ENCODE data around the gene CCDC50. TPM values are rescaled to one million over a fixed set of nuclear protein-coding genes. Genes with fewer than 3 reads are reported as not detected.

The CCDC50 gene
- total and polyA plus RNA-seq, 7 donors: 15.4 to 41.5 (median 27.6) TPM

DNA sequence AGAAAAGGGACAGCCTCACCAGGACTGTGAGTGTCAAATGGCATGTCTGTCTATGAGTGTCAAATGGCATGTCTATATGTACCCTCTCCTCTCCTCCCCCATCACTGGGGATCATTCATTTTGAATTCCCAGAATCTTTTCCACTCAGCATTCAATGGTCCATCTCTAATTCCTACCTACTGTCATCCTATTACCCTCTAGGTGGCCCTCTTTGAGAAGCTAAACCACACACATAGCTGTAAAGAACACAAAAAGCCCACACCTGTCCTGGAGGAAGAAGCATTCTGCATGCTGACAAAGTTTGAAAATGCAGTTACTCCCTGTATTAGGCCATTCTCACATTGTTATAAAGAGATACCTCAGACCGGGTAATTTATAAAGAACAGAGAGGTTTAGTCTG lies 85.5 kb downstream of the CCDC50 start:
- intact Hi-C loops (cut with DNase I): no loop called here
- 94 to 100% (median 96%) methylated on average over 1 of the region's 1 CpG for WGBS, 3 donors

DNA sequence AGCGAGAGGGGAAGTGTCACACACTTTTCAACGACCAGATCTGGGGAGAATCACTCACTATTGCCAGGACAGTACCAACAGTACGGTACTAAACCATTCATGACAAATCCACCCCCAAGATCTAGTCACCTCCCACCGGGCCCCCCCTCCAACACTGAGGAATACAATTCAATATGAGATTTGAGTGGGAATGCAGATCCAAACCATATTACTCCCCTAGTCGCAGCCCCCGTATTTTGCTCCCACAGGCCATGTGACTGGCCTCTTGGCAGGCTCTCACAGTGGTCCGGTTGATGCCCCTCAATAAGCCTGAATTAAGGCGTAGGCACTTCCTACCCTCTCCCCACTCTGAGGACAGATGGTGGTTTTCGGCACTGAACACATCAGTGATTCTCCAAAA lies 86.4 kb downstream of the CCDC50 start:
- 84 to 89% (median 87%) methylated on average over 9 of the region's 9 CpGs for WGBS, 3 donors

More for the DNA sequence above, 85.5 kb downstream of the CCDC50 start:
- Histone ChIP-seq H3K9me3 (peaks cover 7% of the 10 kb centered on the region), H3K4me1 (no peaks in the 10 kb centered on the region), H3K4me3 (no peak overlapping the region), H3K27ac (no peak overlapping the region), H3K36me3 (ENCODE audit: insufficient read depth in 1 of 2, low read depth in 1 of 2) (no peaks in the 10 kb centered on the region), H3K27me3 (ENCODE audit: insufficient read depth in 3 of 3, low read length in 2 of 3) (peaks cover 0 to under 1% (median 0%) of the 10 kb centered on the region in 3 donors)
- no peak for ATAC-seq
- DNase-seq: no peak
- TF ChIP-seq, protein P1, sequence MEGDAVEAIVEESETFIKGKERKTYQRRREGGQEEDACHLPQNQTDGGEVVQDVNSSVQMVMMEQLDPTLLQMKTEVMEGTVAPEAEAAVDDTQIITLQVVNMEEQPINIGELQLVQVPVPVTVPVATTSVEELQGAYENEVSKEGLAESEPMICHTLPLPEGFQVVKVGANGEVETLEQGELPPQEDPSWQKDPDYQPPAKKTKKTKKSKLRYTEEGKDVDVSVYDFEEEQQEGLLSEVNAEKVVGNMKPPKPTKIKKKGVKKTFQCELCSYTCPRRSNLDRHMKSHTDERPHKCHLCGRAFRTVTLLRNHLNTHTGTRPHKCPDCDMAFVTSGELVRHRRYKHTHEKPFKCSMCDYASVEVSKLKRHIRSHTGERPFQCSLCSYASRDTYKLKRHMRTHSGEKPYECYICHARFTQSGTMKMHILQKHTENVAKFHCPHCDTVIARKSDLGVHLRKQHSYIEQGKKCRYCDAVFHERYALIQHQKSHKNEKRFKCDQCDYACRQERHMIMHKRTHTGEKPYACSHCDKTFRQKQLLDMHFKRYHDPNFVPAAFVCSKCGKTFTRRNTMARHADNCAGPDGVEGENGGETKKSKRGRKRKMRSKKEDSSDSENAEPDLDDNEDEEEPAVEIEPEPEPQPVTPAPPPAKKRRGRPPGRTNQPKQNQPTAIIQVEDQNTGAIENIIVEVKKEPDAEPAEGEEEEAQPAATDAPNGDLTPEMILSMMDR (IDR thresholded peaks at IDR 0.05): no peak

GRCh38 chr3:191417457-191417729 lies 88.2 kb downstream of the CCDC50 start:
- TF ChIP-seq, protein P1 (IDR thresholded peaks at IDR 0.05): no peak
- Histone ChIP-seq H3K36me3 (ENCODE audit: insufficient read depth in 1 of 2, low read depth in 1 of 2) (no peaks in the 10 kb centered on the region), H3K4me3 (no peak overlapping the region), H3K9me3 (no peaks in the 10 kb centered on the region), H3K4me1 (no peaks in the 10 kb centered on the region), H3K27ac (no peak overlapping the region), H3K27me3 (ENCODE audit: insufficient read depth in 3 of 3, low read length in 2 of 3) (peaks cover 0 to 2% (median 0%) of the 10 kb centered on the region in 3 donors)
- DNase-seq (no peak), ATAC-seq (no peak)
- intact Hi-C loops (cut with DNase I): no loop called here
- 78 to 85% (median 84%) methylated on average over 6 of the region's 6 CpGs for WGBS, 3 donors

More for the DNA sequence above, 86.4 kb downstream of the CCDC50 start:
- DNase-seq (no peak), ATAC-seq (no peak)
- Histone ChIP-seq H3K36me3 (ENCODE audit: insufficient read depth in 1 of 2, low read depth in 1 of 2) (no peaks in the 10 kb centered on the region), H3K27me3 (ENCODE audit: insufficient read depth in 3 of 3, low read length in 2 of 3) (peaks cover 0 to 2% (median 0%) of the 10 kb centered on the region in 3 donors), H3K4me1 (no peaks in the 10 kb centered on the region), H3K27ac (no peak overlapping the region), H3K4me3 (no peak overlapping the region), H3K9me3 (no peaks in the 10 kb centered on the region)
- TF ChIP-seq, protein P1 (IDR thresholded peaks at IDR 0.05): no peak
- intact Hi-C loops (cut with DNase I): no loop called here

DNA sequence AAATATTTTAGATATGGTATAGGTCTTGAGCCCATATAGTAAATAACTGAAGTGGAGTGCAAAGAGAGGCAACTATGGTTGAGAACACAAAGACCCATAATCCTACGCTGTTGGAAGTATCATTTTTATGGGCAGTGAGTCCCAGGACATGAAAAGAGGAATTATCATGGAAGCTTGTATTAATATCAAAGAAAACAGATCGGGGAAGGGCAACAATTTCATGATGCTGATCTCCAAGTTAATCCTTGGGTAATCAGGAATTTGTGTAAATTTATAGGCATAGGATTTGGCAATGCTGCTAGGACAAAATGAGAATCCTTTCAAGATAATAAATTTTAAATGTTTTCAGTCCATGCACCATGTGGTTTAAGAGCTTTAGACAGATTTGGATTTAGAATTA lies 91.6 kb downstream of the CCDC50 start:
- WGBS, 3 donors: 37 to 50% (median 46%) methylated on average over 2 of the region's 2 CpGs
- Histone ChIP-seq H3K4me1 (no peaks in the 10 kb centered on the region), H3K4me3 (no peak overlapping the region), H3K27ac (no peak overlapping the region), H3K9me3 (no peaks in the 10 kb centered on the region), H3K36me3 (ENCODE audit: insufficient read depth in 1 of 2, low read depth in 1 of 2) (no peaks in the 10 kb centered on the region), H3K27me3 (ENCODE audit: insufficient read depth in 3 of 3, low read length in 2 of 3) (peaks cover 0 to 2% (median 0%) of the 10 kb centered on the region in 3 donors)
- DNase-seq (no peak), ATAC-seq (no peak)
- TF ChIP-seq, protein P1 (IDR thresholded peaks at IDR 0.05): no peak
- intact Hi-C loops (cut with DNase I): loop anchor here in 1 of 2 donors (5.0 kb wide), 1 partner anchor 1022 kb away; no protein-coding TSS in a partner anchor

DNA sequence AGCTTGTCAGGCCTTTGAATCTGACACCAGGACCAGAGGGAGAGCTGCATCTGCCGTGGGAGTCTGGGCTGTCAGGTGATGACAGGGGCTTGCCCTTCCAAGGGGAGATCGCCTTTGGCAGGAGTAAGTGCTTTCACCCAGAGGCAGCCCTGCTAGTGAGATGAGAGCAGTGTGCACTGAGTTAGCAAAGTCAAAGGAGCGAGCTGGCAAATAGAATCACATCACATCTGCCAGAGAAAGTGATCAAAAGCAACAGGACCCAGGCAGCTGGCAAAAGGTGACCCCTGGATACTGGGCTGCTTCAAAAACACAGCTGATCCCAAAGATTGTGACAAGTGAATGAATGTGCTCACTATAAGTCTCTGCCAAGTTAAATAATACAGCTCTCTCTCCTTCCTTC lies 95.7 kb downstream of the CCDC50 start:
- ATAC-seq (no peak), DNase-seq (no peak)
- Histone ChIP-seq H3K27me3 (ENCODE audit: insufficient read depth in 3 of 3, low read length in 2 of 3) (peaks cover 0 to under 1% (median 0%) of the 10 kb centered on the region in 3 donors), H3K9me3 (no peaks in the 10 kb centered on the region), H3K4me1 (no peaks in the 10 kb centered on the region), H3K27ac (no peak overlapping the region), H3K36me3 (ENCODE audit: insufficient read depth in 1 of 2, low read depth in 1 of 2) (no peaks in the 10 kb centered on the region), H3K4me3 (no peak overlapping the region)
- TF ChIP-seq, protein P1 (IDR thresholded peaks at IDR 0.05): no peak
- WGBS, 3 donors: 51 to 53% (median 52%) methylated on average over 3 of the region's 3 CpGs
- intact Hi-C loops (cut with DNase I): loop anchor here in 1 of 2 donors (5.0 kb wide), 1 partner anchor 1017 kb away; no protein-coding TSS in a partner anchor

Measured in psoas muscle (tissue), 8 donors.